ENCODE measurements around the gene FAM107A.

GRCh38 chr3:58624550-58624949, 47.4 kb upstream of the FAM107A start:
- TF ChIP-seq CTCF (IDR thresholded peaks at IDR 0.05; ENCODE audit: insufficient read depth, low read length) (no peak), POLR2AphosphoS5 (IDR thresholded peaks at IDR 0.05; ENCODE audit: low read depth) (no peak)
